ENCODE results near the gene CAMK2A. TPM values are rescaled to one million over a fixed set of nuclear protein-coding genes. Genes with fewer than 3 reads are reported as not detected.

The CAMK2A gene
- total RNA-seq, 2 donors from 2014 or later: 4.9 to 18.2 TPM

GRCh38 chr5:150295741-150296486, 6.3 kb upstream of the CAMK2A start:
- no peak for TF ChIP-seq CTCF (IDR thresholded peaks at IDR 0.05)
- H3K4me3 ChIP-seq: no peak overlapping the region
- no peak overlapping the region for H3K27ac ChIP-seq
- no peaks in the 10 kb centered on the region for H3K9me3 ChIP-seq
- no peaks in the 10 kb centered on the region for H3K36me3 ChIP-seq
- H3K4me1 ChIP-seq: peaks cover 0 to 4% of the 10 kb centered on the region in 2 donors
- H3K27me3 ChIP-seq: no peaks in the 10 kb centered on the region
- DNase-seq (ENCODE audit: low spot score): no peak

- H3K27me3 ChIP-seq: no peaks in the 10 kb centered on the region
- TF ChIP-seq CTCF (IDR thresholded peaks at IDR 0.05): no peak
- H3K4me1 ChIP-seq: peaks cover 0 to 4% of the 10 kb centered on the region in 2 donors
- no peaks in the 10 kb centered on the region for H3K9me3 ChIP-seq
- no peak overlapping the region for H3K27ac ChIP-seq
- H3K36me3 ChIP-seq: no peaks in the 10 kb centered on the region
- H3K4me3 ChIP-seq: no peak overlapping the region
- DNase-seq (ENCODE audit: low spot score): no peak
These were observed 5.6 kb upstream of the CAMK2A start for GRCh38 chr5:150295172-150295634.

GRCh38 chr5:150294551-150295071, 5.0 kb upstream of the CAMK2A start:
- Histone ChIP-seq H3K4me3 (no peak overlapping the region), H3K27ac (no peak overlapping the region), H3K27me3 (no peaks in the 10 kb centered on the region), H3K36me3 (no peaks in the 10 kb centered on the region), H3K4me1 (peaks cover 0 to 4% of the 10 kb centered on the region in 2 donors), H3K9me3 (no peaks in the 10 kb centered on the region)
- TF ChIP-seq CTCF (IDR thresholded peaks at IDR 0.05): no peak
- no peak for DNase-seq (ENCODE audit: low spot score)

GRCh38 chr5:150293091-150293941, 3.7 kb upstream of the CAMK2A start:
- Histone ChIP-seq H3K9me3 (no peaks in the 10 kb centered on the region), H3K4me1 (peaks cover 0 to 4% of the 10 kb centered on the region in 2 donors), H3K4me3 (no peak overlapping the region), H3K27me3 (no peaks in the 10 kb centered on the region), H3K27ac (no peak overlapping the region), H3K36me3 (no peaks in the 10 kb centered on the region)
- no peak for TF ChIP-seq CTCF (IDR thresholded peaks at IDR 0.05)
- no peak for DNase-seq (ENCODE audit: low spot score)

GRCh38 chr5:150291388-150292385, 2.1 kb upstream of the CAMK2A start:
- Histone ChIP-seq H3K4me1 (peaks cover 0 to 4% of the 10 kb centered on the region in 2 donors), H3K27me3 (no peaks in the 10 kb centered on the region), H3K9me3 (no peaks in the 10 kb centered on the region), H3K4me3 (no peak overlapping the region), H3K27ac (no peak overlapping the region), H3K36me3 (no peaks in the 10 kb centered on the region)
- no peak for DNase-seq (ENCODE audit: low spot score)
- no peak for TF ChIP-seq CTCF (IDR thresholded peaks at IDR 0.05)
